Inflammatory macrophage treated with lipopolysaccharide for 4 hours (primary cell): ENCODE results near the gene MRNIP.

ENCODE experiments used
- DNase-seq: peaks from one replicate; pipeline ENCODE4 v3.0.0-alpha.2; 2020

The MRNIP gene, protein sequence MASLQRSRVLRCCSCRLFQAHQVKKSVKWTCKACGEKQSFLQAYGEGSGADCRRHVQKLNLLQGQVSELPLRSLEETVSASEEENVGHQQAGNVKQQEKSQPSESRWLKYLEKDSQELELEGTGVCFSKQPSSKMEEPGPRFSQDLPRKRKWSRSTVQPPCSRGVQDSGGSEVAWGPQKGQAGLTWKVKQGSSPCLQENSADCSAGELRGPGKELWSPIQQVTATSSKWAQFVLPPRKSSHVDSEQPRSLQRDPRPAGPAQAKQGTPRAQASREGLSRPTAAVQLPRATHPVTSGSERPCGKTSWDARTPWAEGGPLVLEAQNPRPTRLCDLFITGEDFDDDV

GRCh38 chr5:179858586-179859427, at the start of gene MRNIP:
TSS of gene MRNIP (minus strand) at chr5:179858817. CDS start at chr5:179858796, 21 bp downstream.
- DNase-seq: peak; percentile 95

DNA sequence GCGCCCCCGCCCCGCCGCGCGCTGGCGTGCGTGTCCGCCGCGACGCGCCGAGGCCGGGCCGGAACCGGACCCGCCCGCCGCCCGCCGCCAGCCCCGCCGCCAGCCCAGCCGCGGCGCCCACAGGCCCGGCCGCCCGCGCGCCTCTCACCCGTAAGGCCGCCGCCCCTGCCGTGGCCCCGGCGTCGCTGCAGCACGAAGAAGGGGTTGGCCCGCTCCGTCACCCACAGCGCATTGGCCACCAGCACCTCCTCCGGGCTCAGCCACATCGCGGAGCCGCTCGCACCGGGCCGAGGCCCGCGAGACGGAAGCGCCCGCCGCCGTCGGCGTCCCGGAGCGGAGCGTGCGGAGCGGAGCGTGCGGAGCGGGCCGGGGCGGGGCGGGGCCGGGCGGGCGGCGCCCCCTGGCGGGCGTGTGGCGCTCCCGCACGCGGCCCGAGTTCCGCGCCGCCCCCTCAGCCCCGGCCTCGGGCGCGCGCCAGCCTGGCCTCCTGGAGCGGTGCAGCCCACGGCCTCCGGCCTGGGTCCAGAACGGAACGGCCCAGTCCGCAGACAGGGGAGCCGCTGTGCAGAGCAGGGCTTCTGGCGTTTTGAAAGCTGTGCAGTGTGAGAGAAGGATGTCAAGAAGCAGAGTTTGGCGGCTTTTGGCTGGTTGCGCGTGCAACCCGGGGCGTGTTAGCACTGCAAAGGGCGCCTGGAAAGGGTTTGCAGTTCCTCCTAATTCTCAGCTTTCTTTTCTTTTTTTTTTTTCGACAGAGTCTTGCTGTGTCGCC, 49.1 kb upstream of the MRNIP start, which contains the start of gene TBC1D9B:
TSS of gene TBC1D9B (minus strand) at position 342 of the 769 bp plus-strand sequence. CDS start at position 266, 76 bp downstream.
- DNase-seq: peak; percentile 78

- no peak for DNase-seq
Observed at GRCh38 chr5:179906795-179907555, 48.4 kb upstream of the MRNIP start.

GRCh38 chr5:179906294-179906794, 47.7 kb upstream of the MRNIP start:
- no peak for DNase-seq

DNA sequence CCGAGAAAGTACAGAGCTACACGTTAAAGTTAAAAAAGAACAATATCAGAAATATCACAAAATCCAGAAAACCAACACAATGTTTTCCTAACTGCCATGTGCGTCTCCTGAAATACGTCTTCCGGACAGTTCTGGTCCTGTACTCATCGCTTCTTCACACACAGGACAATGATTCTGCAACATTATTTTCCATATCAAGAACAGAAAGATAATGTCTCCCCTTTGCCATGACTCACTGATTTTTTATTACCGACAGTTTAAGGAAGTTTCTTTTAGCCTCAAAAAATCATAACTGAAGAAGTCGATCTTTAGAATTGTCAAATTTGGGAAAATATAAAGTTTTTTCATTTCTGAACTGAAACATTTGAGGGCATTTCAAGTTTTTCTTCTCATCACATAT, 46.5 kb upstream of the MRNIP start:
- DNase-seq: peak; percentile 40

DNA sequence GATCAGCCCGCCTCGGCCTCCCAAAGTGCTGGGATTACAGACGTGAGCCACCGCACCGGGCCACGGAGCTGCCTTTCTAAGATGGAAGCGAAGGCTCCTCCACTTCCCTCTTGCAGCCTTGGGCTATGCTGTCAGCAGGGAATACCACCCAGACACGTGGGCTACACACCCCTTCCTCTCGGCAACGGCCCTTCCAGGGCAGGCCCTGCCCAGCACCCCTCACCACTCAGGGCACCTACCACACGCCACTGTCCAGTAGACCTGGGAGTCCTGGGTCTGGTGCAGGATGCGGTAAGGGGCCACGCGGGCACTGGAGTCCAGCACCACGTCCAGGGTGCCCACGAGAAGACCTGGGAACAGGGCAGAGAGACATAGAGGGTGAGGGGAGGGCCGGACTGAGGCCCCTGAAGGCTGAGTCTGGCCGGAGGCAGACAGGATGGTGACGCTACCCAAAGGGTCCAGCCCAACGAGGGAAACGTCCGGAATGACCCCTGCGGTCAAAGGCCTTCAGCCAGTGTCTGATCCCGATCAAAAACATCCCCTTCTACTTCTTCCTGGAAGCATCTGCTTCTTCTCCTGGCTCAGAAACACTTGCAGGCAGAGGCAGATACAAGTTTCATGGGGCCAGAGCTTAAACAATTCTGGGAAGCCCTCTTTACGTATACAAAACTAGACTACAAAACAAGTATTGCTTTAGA, 46.0 kb upstream of the MRNIP start:
- DNase-seq: no peak

DNA sequence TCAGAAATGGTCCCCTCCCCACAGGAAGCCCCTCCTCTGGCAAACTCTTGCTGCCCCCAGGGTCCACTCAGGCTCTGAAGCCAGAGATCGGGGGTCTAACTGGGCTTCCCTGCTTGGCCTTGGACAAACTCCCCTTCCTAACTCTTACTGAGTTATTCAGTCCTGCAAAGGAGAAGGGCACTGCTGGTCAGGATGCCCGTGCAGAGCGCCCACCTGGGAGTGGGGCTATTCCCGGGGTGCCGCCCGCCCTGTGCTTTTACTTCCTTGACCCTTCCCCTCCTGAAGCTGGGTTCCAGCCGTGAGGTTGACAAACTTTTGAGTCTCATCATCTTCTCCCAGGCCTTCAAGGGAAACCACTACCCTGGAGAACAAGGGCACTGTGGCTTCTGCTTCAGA, 44.1 kb upstream of the MRNIP start:
- no peak for DNase-seq

DNA sequence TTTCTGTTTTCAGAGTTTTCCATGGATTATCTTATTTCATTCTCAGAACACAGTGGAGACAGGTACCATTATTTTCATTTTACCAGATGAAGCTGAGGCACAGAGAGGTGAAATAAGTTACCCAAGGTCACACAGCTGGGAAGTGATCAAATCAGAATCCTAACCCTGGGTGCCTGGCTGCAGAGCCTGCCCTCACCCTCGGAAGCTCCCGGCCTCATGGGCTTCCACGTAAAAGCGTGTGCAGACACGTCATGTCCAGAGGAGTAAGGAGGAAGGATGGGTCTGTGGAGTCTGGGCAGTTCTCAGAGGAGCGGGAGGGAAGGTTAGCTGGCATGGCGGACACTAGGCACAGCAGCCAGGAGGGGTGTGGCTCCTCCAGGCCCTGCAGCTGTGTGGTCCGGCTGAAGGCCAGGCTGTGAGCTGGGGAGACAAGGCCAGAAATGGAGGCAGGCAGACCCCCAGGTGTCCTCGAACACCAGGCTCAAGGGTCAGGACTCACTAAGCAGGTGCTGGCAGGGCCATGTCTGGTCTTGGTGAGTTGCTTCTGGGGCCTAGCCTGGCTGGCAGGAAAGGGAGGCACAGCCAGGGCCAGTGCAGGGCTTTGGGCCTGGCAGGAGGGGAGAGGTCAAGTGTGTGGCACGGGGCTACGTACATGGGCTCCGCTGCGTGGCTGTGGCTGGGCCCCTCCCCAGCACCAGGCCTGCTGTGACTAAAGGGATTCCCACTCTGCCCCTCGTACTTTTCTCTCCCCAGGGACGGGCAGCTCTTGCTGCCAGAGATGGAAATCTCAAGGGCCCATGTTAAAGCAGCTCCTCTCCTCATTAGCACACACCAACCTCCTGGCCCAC, 43.5 kb upstream of the MRNIP start:
- DNase-seq: no peak

- DNase-seq: no peak
Observed at GRCh38 chr5:179901462-179901861, 42.8 kb upstream of the MRNIP start.

- no peak for DNase-seq
Observed at GRCh38 chr5:179900711-179901110, 42.1 kb upstream of the MRNIP start.

DNA sequence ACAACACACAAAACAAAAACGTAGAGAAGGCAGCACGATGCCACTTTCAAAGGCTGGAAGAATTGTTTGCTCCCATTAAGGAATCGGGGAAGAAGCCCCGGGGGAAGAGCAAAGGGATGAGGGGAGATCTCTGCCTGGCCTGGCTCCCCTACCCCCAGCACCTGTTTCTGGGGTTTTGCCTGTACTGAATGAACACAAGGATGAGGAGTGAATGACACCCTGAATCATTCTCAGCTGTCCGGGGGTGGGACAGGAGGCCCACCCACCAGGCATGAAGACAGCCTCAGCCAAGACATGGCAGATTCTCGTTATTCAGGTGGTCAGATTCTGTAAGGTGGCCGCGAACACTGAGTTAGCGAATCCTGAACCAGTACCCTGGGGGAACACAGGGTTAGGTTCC, 41.6 kb upstream of the MRNIP start:
- DNase-seq: no peak

DNA sequence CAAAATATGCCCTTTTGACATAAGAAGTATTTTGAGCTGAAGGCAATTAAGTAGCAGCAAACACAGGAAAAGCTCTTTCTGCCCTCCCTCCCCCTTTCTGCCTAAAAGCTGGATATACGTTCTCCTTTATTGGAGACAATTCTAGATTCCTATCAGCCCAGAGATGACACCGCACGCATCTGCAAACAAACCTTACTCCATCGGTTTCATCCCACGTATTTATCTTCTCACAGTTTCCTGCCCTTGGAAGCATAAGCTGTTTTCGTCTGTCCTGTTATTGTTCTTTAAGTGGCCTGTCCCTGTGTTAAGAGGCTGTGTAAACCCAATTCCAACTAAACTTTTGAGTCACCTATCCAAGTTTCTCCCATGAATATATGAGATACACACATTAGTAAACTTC, 37.2 kb upstream of the MRNIP start:
- no peak for DNase-seq

DNA sequence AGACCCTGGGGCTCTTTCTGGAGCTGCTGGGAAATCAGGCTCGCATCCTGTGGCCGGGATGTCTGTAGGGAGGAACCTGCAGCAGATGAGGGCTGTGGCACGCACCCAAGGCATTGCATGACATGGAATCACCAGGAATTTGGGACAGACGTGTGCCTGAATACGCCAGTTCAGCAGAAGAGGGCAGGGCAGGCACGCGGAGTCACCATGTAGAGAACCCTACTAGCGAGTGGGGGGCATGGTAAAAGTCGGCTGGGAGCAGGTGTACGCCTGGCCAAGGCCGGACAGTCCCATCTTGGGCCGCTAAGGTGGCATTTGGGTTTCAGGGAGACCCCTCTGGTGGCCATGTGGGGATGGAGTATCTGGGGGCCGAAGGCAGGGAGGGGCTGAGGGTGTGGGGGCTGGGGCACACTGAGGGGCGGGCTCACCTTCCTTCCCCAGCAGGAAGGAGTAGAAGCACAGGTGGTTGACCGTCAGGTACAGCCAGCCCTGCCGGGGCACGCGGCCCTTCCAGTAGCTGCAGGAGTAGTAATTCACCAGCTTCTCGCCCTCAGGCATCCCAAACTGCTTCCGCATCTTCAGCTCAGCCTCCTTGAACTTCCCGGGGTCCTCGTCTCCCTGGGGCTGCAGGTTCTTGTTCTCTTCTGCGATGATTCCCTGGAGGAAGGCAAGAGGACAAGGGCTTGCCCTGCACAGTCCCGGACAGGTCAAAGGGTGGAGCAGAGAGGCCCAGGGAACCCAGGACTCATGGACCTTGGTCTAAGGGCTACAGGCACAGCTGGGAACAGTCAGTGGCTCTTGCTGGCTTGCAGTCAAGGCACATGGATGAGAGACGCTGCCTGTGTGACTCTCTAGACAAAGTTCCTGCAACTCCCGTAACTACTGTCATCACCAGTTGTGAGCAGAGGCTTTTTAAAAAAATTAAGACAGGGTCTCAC, 35.6 kb upstream of the MRNIP start:
- DNase-seq: no peak

GRCh38 chr5:179893076-179893957, 34.7 kb upstream of the MRNIP start:
- no peak for DNase-seq

DNA sequence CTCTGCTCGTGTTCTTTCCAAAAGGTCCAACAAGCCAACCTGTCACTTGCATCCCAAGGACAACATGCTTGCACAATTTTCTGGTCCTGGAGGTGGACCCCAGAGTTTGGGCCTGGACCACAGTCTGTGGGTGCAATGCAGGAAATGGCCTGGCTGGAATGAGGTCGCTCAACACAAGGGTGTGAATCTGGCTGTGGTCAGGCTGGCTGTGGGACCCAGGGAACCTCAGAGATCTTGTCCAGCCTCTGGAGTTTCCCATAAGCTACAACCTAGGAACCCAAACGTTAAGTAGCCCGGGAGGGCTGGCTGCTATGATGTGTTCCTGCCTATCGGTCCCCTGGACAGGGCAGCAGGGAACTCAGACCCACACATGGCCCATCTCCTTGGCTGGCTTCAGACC, 33.6 kb upstream of the MRNIP start:
- DNase-seq: no peak

- no peak for DNase-seq
Observed at GRCh38 chr5:179890751-179891682, 32.4 kb upstream of the MRNIP start.

- no peak for DNase-seq
Observed at GRCh38 chr5:179889885-179890284, 31.3 kb upstream of the MRNIP start.
